ENCODE results near the gene BRINP2. TPM values are rescaled to one million over a fixed set of nuclear protein-coding genes. Genes with fewer than 3 reads are reported as not detected.

Gene BRINP2
- total and polyA plus RNA-seq, 2 of the 8 experiments (the other 6 are each of a cell fraction or from before 2014, with no cell fraction given): 0.39 to 0.42 TPM

GRCh38 chr1:177273141-177273540 is 102.4 kb downstream of the BRINP2 start:
- no peaks in the 10 kb centered on the region for H4K20me1 ChIP-seq (replicated peaks in 1 of 2; ENCODE audit: control insufficient read depth in 1 of 2, insufficient read depth in 2 of 2, low read length in 2 of 2)
- H3K79me1 ChIP-seq (ENCODE audit: low read depth, low read length): no peaks in the 10 kb centered on the region
- no peak for DNase-seq (ENCODE audit: low read depth in 1 of 2, low spot score in 2 of 2)
- H3K14ac ChIP-seq (ENCODE audit: insufficient read length): no peak overlapping the region
- H3K56ac ChIP-seq (replicated peaks; ENCODE audit: insufficient read length, low read depth, low read length): no peak overlapping the region
- no peaks in the 10 kb centered on the region for H3K9me3 ChIP-seq (ENCODE audit: insufficient read depth in 2 of 2, low read depth in 1 of 2, low read length in 1 of 2)
- H3K4ac ChIP-seq (replicated peaks; ENCODE audit: insufficient read length, low read depth, low read length): no peak overlapping the region
- H2BK20ac ChIP-seq (ENCODE audit: low read length): no peak overlapping the region
- H2AK5ac ChIP-seq (ENCODE audit: low read depth, low read length): no peak overlapping the region
- no peak overlapping the region for H2BK15ac ChIP-seq (ENCODE audit: low read length)
- no peak overlapping the region for H4K5ac ChIP-seq (ENCODE audit: insufficient read length, low read depth, low read length)
- no peak overlapping the region for H4K91ac ChIP-seq (replicated peaks; ENCODE audit: insufficient read length, low read length)
- H3K36me3 ChIP-seq (ENCODE audit: control insufficient read depth in 2 of 4, insufficient read depth in 4 of 4, low read length in 3 of 4): 0 out of 8 replicates have a peak, but pooled peaks cover 0 to under 1% (median 0%) of the 10 kb centered on the region in 4 experiments
- no peak overlapping the region for H3K9ac ChIP-seq (replicated peaks in 1 of 4; ENCODE audit: extremely low read depth in 1 of 4, low read depth in 3 of 4, low read length in 3 of 4)
- no peak overlapping the region for H3K4me2 ChIP-seq (ENCODE audit: insufficient read depth in 1 of 2, low read depth in 2 of 2, low read length in 2 of 2)
- H3K4me1 ChIP-seq (replicated peaks in 1 of 4; ENCODE audit: control insufficient read depth in 3 of 4, insufficient read depth in 4 of 4, low read length in 3 of 4): no peaks in the 10 kb centered on the region
- no peaks in the 10 kb centered on the region for H3K27me3 ChIP-seq (replicated peaks in 1 of 4; ENCODE audit: control insufficient read depth in 3 of 4, extremely low read depth in 1 of 4, insufficient read depth in 3 of 4, low read length in 3 of 4)
- ChIA-PET POLR2A (ENCODE audit: partially characterized antibody) (no interaction called here), CTCF (ENCODE audit: partially characterized antibody) (interaction anchor here (1.2 to 8.1 kb wide), 3 partner anchors 18 to 214 kb away, joined by 3 to 55 read pairs (median 5); no protein-coding TSS in a partner anchor)
- no peaks in the 10 kb centered on the region for H3K79me2 ChIP-seq (ENCODE audit: control insufficient read depth in 1 of 2, insufficient read depth in 2 of 2, low read length in 2 of 2)
- no peak overlapping the region for H3K27ac ChIP-seq (ENCODE audit: low read depth, low read length)
- no peak overlapping the region for H2BK12ac ChIP-seq (ENCODE audit: low read depth, low read length)
- H3K18ac ChIP-seq (ENCODE audit: extremely low read depth, low read length): no peak overlapping the region
- no peak overlapping the region for H3K23ac ChIP-seq (ENCODE audit: insufficient read length)
- FAIRE-seq: no peak
- no peaks in the 10 kb centered on the region for H3K23me2 ChIP-seq (ENCODE audit: low read depth, low read length)
- TF ChIP-seq KDM4A (IDR thresholded peaks at IDR 0.05; ENCODE audit: low read depth, low read length, severe bottlenecking) (no peak), SP2 (IDR thresholded peaks at IDR 0.05; ENCODE audit: low read length) (no peak), CBX8 (IDR thresholded peaks at IDR 0.05; ENCODE audit: borderline replicate concordance, low read depth, low read length) (no peak), BCL11A (IDR thresholded peaks at IDR 0.05; ENCODE audit: low read depth in 2 of 2, low read length in 2 of 2) (no peak)
- H3K4me3 ChIP-seq (ENCODE audit: extremely low read depth in 1 of 4, insufficient read depth in 2 of 4, low read depth in 3 of 4, low read length in 4 of 4): no peak overlapping the region
- H4K8ac ChIP-seq (ENCODE audit: extremely low read depth, insufficient read depth, low read length): no peak overlapping the region
- H2BK120ac ChIP-seq (replicated peaks; ENCODE audit: low read depth, low read length): no peak overlapping the region
- no peak overlapping the region for H2AFZ ChIP-seq (ENCODE audit: low read length)
- WGBS, 2 experiments (ENCODE audit: extremely low coverage in 1 of 2, insufficient coverage in 1 of 2, insufficient read length in 1 of 2, insufficient replicate concordance in 2 of 2, low coverage in 1 of 2, low lambda C conversion rate in 2 of 2, missing lambda C conversion rate in 1 of 2): 91% methylated on average over 5 of the region's 5 CpGs; no CpG with 5 or more reads in 1 of the 2 experiments
- no peak overlapping the region for H2BK5ac ChIP-seq (ENCODE audit: low read depth, low read length)

Data from H1 (cell line).